H9 (cell line): ENCODE measurements around the gene GCHFR. TPM values are rescaled to one million over a fixed set of nuclear protein-coding genes. Genes with fewer than 3 reads are reported as not detected.

Experiments used
- DNase-seq: peaks from one replicate; pipeline ENCODE4 v3.0.0-alpha.2; 2017
- H2AFZ ChIP-seq: one replicate; pipeline ENCODE4 v1.6.1; 2013; ENCODE audit warnings: mild to moderate bottlenecking, low read length, control low read depth, moderate library complexity
- H2AK5ac ChIP-seq: 2 replicates; pipeline ENCODE4 v1.6.1; 2013; ENCODE audit warnings: low read length, control low read depth, mixed read lengths; ENCODE audit not compliant: insufficient read length
- H2BK120ac ChIP-seq: one replicate; pipeline ENCODE4 v1.6.1; 2013; ENCODE audit warnings: low read depth, mild to moderate bottlenecking, low read length, control low read depth, inconsistent platforms; ENCODE audit not compliant: poor library complexity, severe bottlenecking
- H2BK12ac ChIP-seq: 2 replicates; pipeline ENCODE4 v1.6.1; 2013; ENCODE audit warnings: low read length, control low read depth, mixed read lengths, low read depth; ENCODE audit not compliant: insufficient read length
- H2BK15ac ChIP-seq: 2 replicates; pipeline ENCODE4 v1.6.1; 2013; ENCODE audit warnings: low read depth, low read length, control low read depth
- H2BK20ac ChIP-seq: one replicate; pipeline ENCODE4 v1.6.1; 2013; ENCODE audit warnings: low read depth, mild to moderate bottlenecking, low read length, control low read depth, inconsistent platforms; ENCODE audit not compliant: poor library complexity, severe bottlenecking
- H2BK5ac ChIP-seq: 2 replicates; pipeline ENCODE4 v1.6.1; 2013; ENCODE audit warnings: low read length, control low read depth, mixed read lengths; ENCODE audit not compliant: insufficient read length
- H3K14ac ChIP-seq: 2 replicates; pipeline ENCODE4 v1.6.1; 2013; ENCODE audit warnings: low read length, control low read depth; ENCODE audit not compliant: insufficient read depth
- H3K18ac ChIP-seq: 2 replicates; pipeline ENCODE4 v1.6.1; 2013; ENCODE audit warnings: low read depth, mild to moderate bottlenecking, mixed read lengths, low read length, control low read depth; ENCODE audit not compliant: insufficient read length
- H3K23ac ChIP-seq: 2 replicates; pipeline ENCODE4 v1.6.1; 2013; ENCODE audit warnings: low read length, control low read depth, mixed read lengths, low read depth; ENCODE audit not compliant: insufficient read length
- H3K23me2 ChIP-seq: 2 replicates; pipeline ENCODE4 v1.6.1; 2013; ENCODE audit warnings: low read depth, mild to moderate bottlenecking, mixed read lengths, low read length, control low read depth; ENCODE audit not compliant: insufficient read length, poor library complexity, severe bottlenecking
- H3K27ac ChIP-seq: 2 replicates; pipeline ENCODE4 v1.5.1; 2013; ENCODE audit warnings: low read length, control low read depth, mixed read lengths, low read depth; ENCODE audit not compliant: insufficient read length
- H3K27me3 ChIP-seq: 2 replicates; pipeline ENCODE4 v1.6.1; 2013; ENCODE audit warnings: low read length, control low read depth, inconsistent platforms; ENCODE audit not compliant: insufficient read depth
- H3K4ac ChIP-seq: 2 replicates; pipeline ENCODE4 v1.6.1; 2013; ENCODE audit warnings: low read depth, mild to moderate bottlenecking, control low read depth, inconsistent platforms, low read length, moderate library complexity
- H3K4me1 ChIP-seq: 2 replicates; pipeline ENCODE4 v1.6.1; 2013; ENCODE audit warnings: low read length, control low read depth, inconsistent platforms; ENCODE audit not compliant: insufficient read depth
- H3K4me2 ChIP-seq: 2 replicates; pipeline ENCODE4 v1.6.1; 2013; ENCODE audit warnings: low read length, control low read depth, mixed read lengths; ENCODE audit not compliant: insufficient read length, insufficient read depth
- H3K56ac ChIP-seq: 2 replicates; pipeline ENCODE4 v1.6.1; 2013; ENCODE audit warnings: low read depth, mild to moderate bottlenecking, mixed read lengths, low read length, control low read depth; ENCODE audit not compliant: insufficient read length
- H3K79me1 ChIP-seq: 2 replicates; pipeline ENCODE4 v1.6.1; 2013; ENCODE audit warnings: low read depth, mild to moderate bottlenecking, moderate library complexity, low read length, control low read depth, inconsistent platforms; ENCODE audit not compliant: insufficient read depth, poor library complexity, severe bottlenecking
- H3K79me2 ChIP-seq: 2 replicates; pipeline ENCODE4 v1.6.1; 2013; ENCODE audit warnings: low read length, control low read depth, inconsistent platforms; ENCODE audit not compliant: insufficient read depth
- H3K9ac ChIP-seq: 2 replicates; pipeline ENCODE4 v1.6.1; 2013; ENCODE audit warnings: low read length, control low read depth, mixed read lengths; ENCODE audit not compliant: insufficient read length; ENCODE audit errors: extremely low read depth
- H3K9me3 ChIP-seq: one replicate; pipeline ENCODE4 v1.6.1; 2013; ENCODE audit warnings: low read depth, low read length, inconsistent platforms; ENCODE audit not compliant: control insufficient read depth
- H3T11ph ChIP-seq: one replicate; pipeline ENCODE4 v1.6.1; 2013; ENCODE audit warnings: mild to moderate bottlenecking, low read length, control low read depth, inconsistent platforms
- H4K20me1 ChIP-seq: one replicate; pipeline ENCODE4 v1.6.1; 2013; ENCODE audit not compliant: control insufficient read depth, insufficient read length, insufficient read depth
- H4K5ac ChIP-seq: 2 replicates; pipeline ENCODE4 v1.6.1; 2013; ENCODE audit warnings: low read depth, mild to moderate bottlenecking, mixed read lengths, low read length, control low read depth; ENCODE audit not compliant: insufficient read length
- H4K8ac ChIP-seq: replicated peaks from 2 replicates; pipeline ENCODE4 v1.6.1; 2013; ENCODE audit warnings: low read length, control low read depth, mixed read lengths, low read depth; ENCODE audit not compliant: insufficient read length
- H4K91ac ChIP-seq: 2 replicates; pipeline ENCODE4 v1.6.1; 2013; ENCODE audit warnings: low read depth, mild to moderate bottlenecking, moderate library complexity, mixed read lengths, low read length, control low read depth; ENCODE audit not compliant: insufficient read length
- H3K27ac Mint-ChIP-seq, 3 experiments: 2 replicates in 2 of 3; 3 replicates in 1 of 3; pipeline ENCODE4 v1.8.0; 2020 to 2021; ENCODE audit warnings: mixed read lengths in 3 of 3, mild to moderate bottlenecking in 1 of 3, moderate library complexity in 1 of 3
- H3K27me3 Mint-ChIP-seq: 2 replicates; pipeline ENCODE4 v1.8.0; 2021; ENCODE audit warnings: low read depth, mild to moderate bottlenecking, moderate library complexity, mixed read lengths
- H3K36me3 Mint-ChIP-seq, 3 experiments: 2 replicates in 2 of 3; 3 replicates in 1 of 3; pipeline ENCODE4 v1.8.0; 2020 to 2021; ENCODE audit warnings: low read depth in 3 of 3, mixed read lengths in 3 of 3; ENCODE audit not compliant: insufficient read depth in 1 of 3
- H3K4me1 Mint-ChIP-seq, 2 experiments: 2 replicates each; pipeline ENCODE4 v1.8.0; 2020; ENCODE audit warnings: mixed read lengths in 2 of 2
- H3K4me3 Mint-ChIP-seq, 2 experiments: 2 replicates in 1 of 2; 3 replicates in 1 of 2; pipeline ENCODE4 v1.8.0; 2020 to 2021; ENCODE audit warnings: mild to moderate bottlenecking in 2 of 2, mixed read lengths in 2 of 2, moderate library complexity in 1 of 2
- H3K9me3 Mint-ChIP-seq, 2 experiments: 2 replicates in 1 of 2; 3 replicates in 1 of 2; pipeline ENCODE4 v1.8.0; 2020; ENCODE audit warnings: mild to moderate bottlenecking in 2 of 2, mixed read lengths in 2 of 2, moderate library complexity in 1 of 2
- CTCF ChIP-seq: fragments of 200-600 bp; sonication (generic); conservative IDR thresholded peaks from 3 replicates; pipeline ENCODE4 v1.8.0; 2021; ENCODE audit warnings: antibody characterized with exemption, mild to moderate bottlenecking
- WGBS: extraction: QIAGEN DNeasy Blood & Tissue Kit; methylation state at CpG from one replicate; pipeline ENCODE4 v1.1.7; 2013; ENCODE audit warnings: missing lambda C conversion rate, low lambda C conversion rate, mixed read lengths; ENCODE audit not compliant: insufficient read length; ENCODE audit errors: extremely low coverage; 5-methylcytosine and 5-hydroxymethylcytosine counted together
- total RNA-seq: library from RNA; stranded (reverse); gene quantifications from 2 replicates; pipeline ENCODE4 v1.2.1, GENCODE V29; 2021

Gene GCHFR
- total RNA-seq, 1 experiment from 2014 or later = 37.0 TPM

GRCh38 chr15:40737048-40737447 lies 26.8 kb upstream of the GCHFR start:
- H4K5ac ChIP-seq = no peak overlapping the region
- H3K23me2 ChIP-seq = no peaks in the 10 kb centered on the region
- H3K9me3 ChIP-seq = no peaks in the 10 kb centered on the region
- H2AFZ ChIP-seq = no peak overlapping the region
- no peak for TF ChIP-seq CTCF
- H4K20me1 ChIP-seq = no peaks in the 10 kb centered on the region
- no peak overlapping the region for H3K23ac ChIP-seq
- no peak overlapping the region for H3K4me2 ChIP-seq
- H2BK120ac ChIP-seq = no peak overlapping the region
- H3K4me1 ChIP-seq = peaks cover 18% of the 10 kb centered on the region
- no peak overlapping the region for H3K14ac ChIP-seq
- no CpG with 5 or more reads among the region's 3 CpGs for WGBS
- no peak for DNase-seq
- Mint-ChIP-seq H3K36me3 (peaks cover 19 to 60% (median 52%) of the 10 kb centered on the region in 3 experiments; a peak in 6 of 7 replicates), H3K4me3 (no peak overlapping the region), H3K27ac (peak overlapping the region in 1 of 3 experiments; percentile 77; a peak in 2 of 7 replicates), H3K27me3 (no peaks in the 10 kb centered on the region; the same call in 1 of the 2 replicates), H3K4me1 (peaks cover 44 to 45% of the 10 kb centered on the region in 2 experiments), H3K9me3 (no peaks in the 10 kb centered on the region)
- H2BK12ac ChIP-seq = no peak overlapping the region
- no peak overlapping the region for H3T11ph ChIP-seq
- H2AK5ac ChIP-seq = no peak overlapping the region
- H3K79me1 ChIP-seq = no peaks in the 10 kb centered on the region
- no peak overlapping the region for H4K8ac ChIP-seq
- H3K27me3 ChIP-seq = no peaks in the 10 kb centered on the region
- no peak overlapping the region for H4K91ac ChIP-seq
- H2BK15ac ChIP-seq = no peak overlapping the region
- H2BK20ac ChIP-seq = no peak overlapping the region
- H3K27ac ChIP-seq = no peak overlapping the region
- H2BK5ac ChIP-seq = no peak overlapping the region
- no peaks in the 10 kb centered on the region for H3K79me2 ChIP-seq
- no peak overlapping the region for H3K9ac ChIP-seq
- no peak overlapping the region for H3K4ac ChIP-seq
- H3K18ac ChIP-seq = no peak overlapping the region
- H3K56ac ChIP-seq = no peak overlapping the region
